HG02938 (cell line): ENCODE data around the gene RNF208.
A peak's percentile ranks its signal among the peaks of the same experiment; 100 is the strongest.
"Not testable (repeated sequence)": the region's sequence is repeated elsewhere in the genome, so short reads cannot be mapped to it uniquely, and the experiment has no call there.

ENCODE experiments used
- ATAC-seq: cut with Tn5 transposase; IDR thresholded peaks from one replicate; pipeline ENCODE4 v1.9.1; 2021; ENCODE audit warnings: mild to moderate bottlenecking, moderate library complexity; ENCODE audit not compliant: unreplicated experiment

RNF208 gene

GRCh38 chr9:137240318-137240840 is 18.3 kb upstream of the RNF208 start:
- ATAC-seq = peak; percentile 17

- ATAC-seq = not testable (repeated sequence)
These were observed 17.6 kb upstream of the RNF208 start for GRCh38 chr9:137239541-137240200.

DNA sequence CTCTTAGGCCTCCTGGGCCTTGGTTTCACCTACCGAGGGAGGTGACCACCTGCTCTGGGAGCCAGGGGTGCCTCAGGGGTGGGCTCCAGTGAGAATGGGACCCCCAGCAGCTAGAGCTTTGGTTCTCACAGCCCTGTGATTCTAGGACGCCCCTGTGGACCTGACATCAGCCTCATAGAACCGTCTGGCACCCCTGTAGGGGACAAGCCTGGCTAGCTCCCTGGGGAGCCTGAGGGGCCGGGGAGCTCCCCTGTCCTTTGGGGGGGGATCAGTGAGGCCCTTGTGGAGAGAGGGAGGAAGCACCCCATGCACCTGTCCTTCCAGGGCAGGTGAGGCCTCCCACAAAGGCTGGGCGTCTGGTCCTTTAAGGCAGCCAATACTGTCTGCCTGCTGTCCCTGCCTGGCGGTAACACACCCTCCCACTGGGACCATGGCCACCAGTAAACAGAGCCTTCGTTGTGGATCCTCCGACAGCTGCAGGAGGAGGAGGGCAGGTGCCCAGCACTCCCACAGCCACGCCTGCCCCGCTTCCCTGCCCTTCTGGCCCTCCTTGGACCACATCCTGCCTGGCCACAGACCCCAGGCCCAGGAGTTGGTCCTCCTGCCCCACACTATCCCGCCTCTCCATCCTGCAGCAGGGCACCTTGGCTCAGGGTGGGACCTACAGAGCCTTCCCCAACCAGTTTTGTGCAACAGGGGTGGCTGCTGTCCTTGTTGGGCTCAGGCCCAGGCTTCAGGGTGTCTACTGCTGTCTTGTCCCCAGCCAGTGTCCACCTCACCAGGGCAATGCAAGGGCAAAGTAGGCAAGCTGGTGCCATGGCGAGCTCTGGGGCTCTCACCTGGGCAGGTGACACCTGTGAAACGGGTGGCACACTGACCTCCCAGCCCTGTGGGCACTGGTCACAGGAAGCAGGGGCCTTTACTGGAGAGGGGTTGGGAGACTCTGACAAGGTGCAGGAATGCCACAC is 16.0 kb upstream of the RNF208 start:
- no peak for ATAC-seq

DNA sequence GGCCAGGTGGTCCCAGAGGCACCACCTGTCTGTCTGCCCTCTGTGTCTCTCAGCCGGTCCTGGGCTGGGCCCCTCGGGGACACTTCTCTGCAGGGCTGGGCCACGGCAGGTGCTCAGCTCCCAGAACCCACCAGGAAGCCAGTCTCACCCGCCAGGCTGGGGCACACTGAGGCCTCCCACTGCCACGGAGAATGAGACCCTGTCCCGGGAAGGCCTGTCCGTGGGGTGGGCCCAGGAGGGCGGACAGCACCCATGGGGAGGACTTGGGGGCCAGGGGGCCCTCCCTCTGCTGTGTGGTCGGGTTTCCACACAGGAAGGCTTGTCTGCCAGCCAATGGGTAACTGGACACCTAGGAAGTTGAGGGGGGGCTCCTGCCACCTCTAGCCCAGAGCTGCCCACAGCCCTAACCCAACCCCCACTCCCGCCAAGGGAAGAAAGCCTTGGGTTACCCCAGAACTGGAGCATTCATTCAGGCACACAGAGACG is 14.9 kb upstream of the RNF208 start:
- ATAC-seq = no peak

DNA sequence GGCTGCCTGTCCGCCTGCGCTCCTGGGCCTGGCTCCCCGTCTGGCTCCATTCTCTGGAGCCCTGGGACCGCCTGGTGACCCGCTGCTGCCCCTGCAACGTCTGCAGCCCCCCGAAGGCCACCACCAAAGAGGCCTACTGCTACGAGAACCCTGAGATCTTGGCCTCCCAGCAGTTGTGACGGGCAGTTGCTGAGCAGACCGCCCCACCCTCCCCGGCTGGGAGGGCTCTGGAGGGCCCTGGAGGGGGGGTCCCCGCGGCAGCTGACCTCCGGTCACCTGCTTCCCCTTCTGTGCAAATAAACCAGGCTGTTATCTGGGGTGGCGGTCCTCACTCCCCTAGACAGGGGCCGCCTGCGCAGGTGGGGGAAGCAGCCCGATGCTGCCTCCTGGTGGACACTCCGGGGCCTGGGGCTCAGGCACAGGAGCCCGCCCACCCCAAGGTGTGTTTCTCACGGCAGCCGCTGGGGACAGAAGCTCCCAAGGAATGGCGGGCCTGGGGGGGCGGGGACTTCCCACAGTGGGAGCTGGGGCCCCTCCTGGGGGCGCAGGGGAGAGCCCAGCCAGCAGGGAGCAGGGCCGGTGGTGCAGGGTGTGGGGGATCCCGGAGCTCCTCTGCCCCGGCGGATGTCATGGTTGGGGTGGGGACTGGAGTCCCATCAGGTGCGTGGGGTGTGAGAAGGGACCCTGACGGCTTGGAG is 14.3 kb upstream of the RNF208 start:
- ATAC-seq = no peak

- ATAC-seq = no peak
These were observed 13.6 kb upstream of the RNF208 start for GRCh38 chr9:137235424-137236237.

DNA sequence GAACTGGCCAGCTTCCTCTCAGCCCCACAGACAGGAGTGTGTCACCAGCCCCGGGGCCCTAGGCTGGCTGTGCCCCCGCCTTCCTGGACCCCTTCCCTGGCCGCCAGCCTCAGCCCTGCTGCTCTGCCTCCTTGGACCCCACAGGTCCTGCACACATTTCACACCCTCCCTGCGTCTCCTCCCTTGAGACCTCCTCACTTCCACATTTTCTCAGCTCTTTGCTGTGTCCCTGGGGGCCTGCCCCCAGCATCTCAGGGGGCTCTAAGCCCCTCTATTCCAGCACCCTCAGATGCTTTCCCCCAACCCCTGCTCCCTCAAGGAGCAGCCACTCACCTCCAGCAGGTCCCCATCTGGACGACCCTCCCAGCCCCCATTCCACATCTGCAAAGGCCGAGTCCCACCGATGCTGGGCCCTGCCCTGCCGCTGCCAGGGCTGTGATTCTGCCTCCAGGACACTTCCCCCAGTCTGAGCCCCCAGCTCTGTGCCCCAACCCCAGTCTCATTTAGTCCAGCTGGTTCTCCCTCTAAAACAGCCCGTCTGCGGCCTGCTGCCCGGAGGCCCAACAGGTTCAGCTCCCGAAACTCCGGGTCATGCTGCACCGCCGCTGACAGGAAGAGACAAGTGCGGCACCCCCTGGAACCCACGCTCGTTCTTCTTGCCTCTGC is 12.9 kb upstream of the RNF208 start:
- ATAC-seq = no peak

DNA sequence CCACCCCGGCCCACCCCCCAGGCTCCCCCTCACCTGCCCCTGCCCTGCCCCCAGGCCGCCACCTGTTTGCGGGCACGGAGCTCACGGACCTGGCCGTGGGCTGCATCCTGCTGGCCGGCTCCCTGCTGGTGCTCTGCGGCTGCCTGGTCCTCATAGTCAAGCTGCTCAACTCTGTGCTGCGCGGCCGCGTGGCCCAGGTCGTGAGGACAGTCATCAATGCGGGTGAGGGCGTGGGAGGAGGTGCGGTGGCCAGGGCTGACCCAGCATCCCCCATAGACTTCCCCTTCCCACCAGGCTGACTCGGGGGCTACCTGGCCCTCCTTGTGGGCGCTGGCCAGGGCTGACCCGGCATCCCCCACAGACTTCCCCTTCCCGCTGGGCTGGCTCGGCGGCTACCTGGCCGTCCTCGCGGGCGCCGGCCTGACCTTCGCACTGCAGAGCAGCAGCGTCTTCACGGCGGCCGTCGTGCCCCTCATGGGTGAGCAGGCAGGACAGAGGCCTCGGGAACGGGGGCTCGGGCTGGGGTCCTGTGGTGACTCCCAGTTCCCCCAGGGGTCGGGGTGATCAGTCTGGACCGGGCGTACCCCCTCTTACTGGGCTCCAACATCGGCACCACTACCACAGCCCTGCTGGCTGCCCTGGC is 12.1 kb upstream of the RNF208 start:
- ATAC-seq = no peak

GRCh38 chr9:137233143-137233980 is 11.3 kb upstream of the RNF208 start:
- no peak for ATAC-seq

- no peak for ATAC-seq
These were observed 10.5 kb upstream of the RNF208 start for GRCh38 chr9:137232510-137232909.

- no peak for ATAC-seq
These were observed 10.1 kb upstream of the RNF208 start for GRCh38 chr9:137232101-137232500.

- no peak for ATAC-seq
These were observed 9.5 kb upstream of the RNF208 start for GRCh38 chr9:137231372-137232039.

DNA sequence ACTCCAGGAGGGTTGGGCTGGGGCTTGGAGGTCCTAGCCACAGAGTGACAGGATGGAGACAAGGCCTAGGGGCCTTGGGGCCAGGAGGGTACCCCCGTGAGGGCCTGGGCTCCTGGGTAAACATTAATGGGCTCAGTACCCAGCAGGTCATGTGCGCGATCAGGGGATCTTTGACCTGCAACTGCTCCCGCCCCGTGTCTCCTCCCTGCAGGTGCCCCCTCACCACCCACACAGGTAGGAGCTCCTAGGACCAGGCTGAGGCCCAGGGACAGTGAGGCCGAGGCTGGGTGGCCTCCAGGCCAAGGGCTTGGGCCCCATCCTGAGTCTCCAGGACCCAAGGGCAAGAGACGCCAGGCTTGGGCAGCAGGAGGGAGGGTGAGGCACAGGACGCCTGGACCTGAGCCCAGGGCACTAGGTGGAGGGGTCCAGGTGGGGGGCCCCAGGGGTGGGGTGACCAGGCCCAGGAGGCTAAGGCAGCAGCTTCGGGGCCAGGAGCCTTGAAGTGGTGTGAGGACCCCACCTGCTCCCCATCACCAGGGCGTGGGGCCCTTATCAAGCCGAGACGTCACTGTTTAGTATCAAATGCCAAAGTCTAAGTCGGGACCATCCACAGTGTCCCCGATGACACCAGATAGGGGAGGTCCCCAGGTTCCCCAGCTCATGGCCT is 8.8 kb upstream of the RNF208 start, which contains the start of gene SLC34A3:
TSS of gene SLC34A3 (plus strand) at position 197 of the 667 bp plus-strand sequence. CDS start 802 bp downstream, outside the sequence.
- ATAC-seq = no peak

DNA sequence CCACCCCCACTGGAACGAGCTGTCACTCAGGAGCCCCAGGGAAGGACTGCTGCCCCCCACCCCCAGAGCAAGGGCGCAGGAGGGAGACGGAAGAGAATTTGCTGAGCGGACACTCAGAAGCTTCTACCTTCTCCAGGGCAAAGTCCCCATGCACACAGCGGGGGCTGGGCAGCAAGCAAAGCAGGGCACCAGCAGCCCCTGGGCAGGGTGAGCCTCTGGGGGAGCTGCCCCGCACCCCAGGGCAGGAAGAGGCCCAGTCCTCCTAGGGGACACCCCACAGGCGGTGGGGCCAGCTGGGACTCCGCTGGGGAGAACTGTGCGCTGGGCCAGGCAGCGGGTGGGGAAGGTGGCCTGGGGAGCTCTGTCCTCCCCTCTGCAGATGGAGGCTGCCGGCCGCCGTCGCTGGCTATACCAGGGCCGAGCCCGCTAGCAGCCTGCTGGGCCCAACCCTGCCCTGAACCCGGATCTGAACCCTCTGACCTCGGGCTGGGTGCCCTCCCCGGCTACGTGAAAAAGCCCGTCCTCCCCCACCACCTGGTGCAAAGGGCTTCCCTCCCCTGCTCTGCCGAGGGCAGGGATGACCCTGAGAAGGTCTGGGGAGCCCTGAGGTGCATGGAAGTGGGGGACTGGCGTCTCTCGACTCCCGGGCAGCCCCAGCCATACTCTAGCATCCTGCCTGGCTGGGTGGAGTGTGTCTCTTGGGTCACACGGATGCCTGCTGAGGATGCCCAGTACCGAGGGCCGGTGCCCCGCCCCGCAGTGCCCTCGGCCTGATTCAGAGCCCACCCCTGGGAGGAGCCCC is 8.1 kb upstream of the RNF208 start:
- no peak for ATAC-seq

DNA sequence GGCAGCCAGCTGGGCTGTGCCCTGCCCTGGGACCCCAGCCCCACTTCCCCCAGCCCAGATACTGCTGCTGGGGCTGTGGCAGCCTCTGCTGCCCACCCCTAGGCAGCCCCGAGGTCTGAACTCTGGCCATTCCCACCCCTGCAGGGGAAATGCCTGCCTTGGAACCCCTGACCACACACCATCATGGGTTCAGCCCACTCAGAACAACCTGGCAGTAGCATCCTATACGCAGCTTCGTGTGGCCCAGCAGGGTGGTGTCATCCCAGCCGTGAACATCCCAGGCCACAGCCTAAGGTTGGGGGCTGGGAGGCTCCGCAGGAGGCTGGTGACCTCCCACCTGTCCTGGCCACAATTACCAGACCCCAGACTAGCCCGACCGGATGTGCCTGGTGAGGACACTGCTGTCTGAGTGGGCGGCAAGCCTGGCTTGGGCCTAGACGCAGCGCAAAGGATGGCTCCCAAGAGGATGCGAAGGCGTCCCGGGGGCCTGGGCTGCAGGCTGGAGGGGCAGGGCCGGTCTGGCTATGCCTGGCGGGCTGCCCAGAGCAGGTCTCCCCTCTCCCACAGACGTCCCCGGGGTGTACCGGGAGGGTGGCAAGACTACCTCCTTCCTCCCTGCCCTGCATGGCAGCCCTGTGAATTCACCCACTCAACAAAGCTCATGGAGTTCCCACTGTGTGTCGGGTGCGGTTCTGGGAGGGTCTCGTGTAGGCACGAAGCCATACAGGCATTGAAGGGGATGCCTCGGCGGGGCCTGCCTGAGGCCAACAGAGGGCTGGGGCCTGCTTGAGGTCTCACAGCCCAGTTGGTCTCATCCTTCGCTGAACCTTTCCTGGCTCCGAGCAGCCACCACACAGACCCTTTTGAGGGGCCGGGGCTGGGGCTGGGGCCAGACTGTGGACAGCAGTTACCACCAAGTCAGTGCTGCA is 7.2 kb upstream of the RNF208 start:
- no peak for ATAC-seq
